ENCODE results near the gene DYNLL2. TPM values are rescaled to one million over a fixed set of nuclear protein-coding genes. Genes with fewer than 3 reads are reported as not detected.
"Not testable (repeated sequence)": the region's sequence is repeated elsewhere in the genome, so short reads cannot be mapped to it uniquely, and the experiment has no call there.

Gene DYNLL2
- total RNA-seq, 1 donor from 2014 or later, result 46.8 TPM

- Histone ChIP-seq H3K4me1 (no peaks in the 10 kb centered on the region), H3K4me3 (no peak overlapping the region), H3K27me3 (no peaks in the 10 kb centered on the region), H3K79me2 (ENCODE audit: low read depth) (peaks cover 14% of the 10 kb centered on the region), H3K27ac (peak overlapping the region; percentile 21), H4K20me1 (ENCODE audit: low read depth) (peaks cover 42% of the 10 kb centered on the region), H3K9me3 (ENCODE audit: low read depth) (no peaks in the 10 kb centered on the region), H3F3A (ENCODE audit: low read depth) (peaks cover 49% of the 10 kb centered on the region), H3K4me2 (no peak overlapping the region), H3K36me3 (peaks cover under 1% of the 10 kb centered on the region), H2AFZ (replicated peaks) (no peak overlapping the region), H3K9ac (no peak overlapping the region)
- no peaks in the 10 kb centered on the region for H3K4me1 Mint-ChIP-seq
- H3K27me3 Mint-ChIP-seq (ENCODE audit: insufficient read depth, low read depth), result no peaks in the 10 kb centered on the region
- no peak for DNase-seq (ENCODE audit: low spot score)
- peak; percentile 27 for TF ChIP-seq CTCF (IDR thresholded peaks at IDR 0.05)
- no peak for TF ChIP-seq EZH2 (IDR thresholded peaks at IDR 0.05)
- peaks cover 26% of the 10 kb centered on the region for H3K36me3 Mint-ChIP-seq
- H3K27ac Mint-ChIP-seq, result no peak overlapping the region
- no peaks in the 10 kb centered on the region for H3K9me3 Mint-ChIP-seq
- H3K4me3 Mint-ChIP-seq, result no peak overlapping the region
Observed at GRCh38 chr17:58096892-58097291, 13.7 kb downstream of the DYNLL2 start.

- no peaks in the 10 kb centered on the region for H3K27me3 Mint-ChIP-seq (ENCODE audit: insufficient read depth, low read depth)
- no peak overlapping the region for H2AFZ ChIP-seq (replicated peaks)
- H4K20me1 ChIP-seq (ENCODE audit: low read depth), result peaks cover 35% of the 10 kb centered on the region
- no peak overlapping the region for H3K27ac ChIP-seq
- peaks cover 8% of the 10 kb centered on the region for H3K79me2 ChIP-seq (ENCODE audit: low read depth)
- H3K27me3 ChIP-seq, result no peaks in the 10 kb centered on the region
- no peak overlapping the region for H3K27ac Mint-ChIP-seq
- H3K9ac ChIP-seq, result no peak overlapping the region
- no peaks in the 10 kb centered on the region for H3K4me1 ChIP-seq
- no peak overlapping the region for H3K4me3 Mint-ChIP-seq
- no peaks in the 10 kb centered on the region for H3K9me3 Mint-ChIP-seq
- peaks cover 23% of the 10 kb centered on the region for H3K36me3 Mint-ChIP-seq
- TF ChIP-seq EZH2phosphoT487 (IDR thresholded peaks at IDR 0.05), result no peak
- TF ChIP-seq EZH2 (IDR thresholded peaks at IDR 0.05), result no peak
- TF ChIP-seq CTCF (IDR thresholded peaks at IDR 0.05), result no peak
- H3F3A ChIP-seq (ENCODE audit: low read depth), result peaks cover 43% of the 10 kb centered on the region
- no peaks in the 10 kb centered on the region for H3K36me3 ChIP-seq
- no peak for DNase-seq (ENCODE audit: low spot score)
- H3K4me3 ChIP-seq, result no peak overlapping the region
- H3K4me1 Mint-ChIP-seq, result no peaks in the 10 kb centered on the region
- H3K4me2 ChIP-seq, result no peak overlapping the region
- no peaks in the 10 kb centered on the region for H3K9me3 ChIP-seq (ENCODE audit: low read depth)
Observed at GRCh38 chr17:58097384-58098088, 14.3 kb downstream of the DYNLL2 start.

- Histone ChIP-seq H3K79me2 (ENCODE audit: low read depth) (no peaks in the 10 kb centered on the region), H3K27me3 (no peaks in the 10 kb centered on the region), H3K4me3 (no peak overlapping the region), H3K36me3 (no peaks in the 10 kb centered on the region), H3K4me2 (no peak overlapping the region), H3F3A (ENCODE audit: low read depth) (peaks cover 23% of the 10 kb centered on the region), H3K9ac (no peak overlapping the region), H4K20me1 (ENCODE audit: low read depth) (peaks cover 5% of the 10 kb centered on the region), H2AFZ (replicated peaks) (no peak overlapping the region), H3K4me1 (no peaks in the 10 kb centered on the region), H3K9me3 (ENCODE audit: low read depth) (no peaks in the 10 kb centered on the region), H3K27ac (no peak overlapping the region)
- Mint-ChIP-seq H3K4me1 (no peaks in the 10 kb centered on the region), H3K9me3 (no peaks in the 10 kb centered on the region), H3K27ac (no peak overlapping the region), H3K36me3 (peaks cover 8% of the 10 kb centered on the region), H3K4me3 (no peak overlapping the region), H3K27me3 (ENCODE audit: insufficient read depth, low read depth) (no peaks in the 10 kb centered on the region)
- DNase-seq (ENCODE audit: low spot score), result no peak
- no peak for TF ChIP-seq EZH2phosphoT487 (IDR thresholded peaks at IDR 0.05)
- TF ChIP-seq EZH2 (IDR thresholded peaks at IDR 0.05), result no peak
- TF ChIP-seq CTCF (IDR thresholded peaks at IDR 0.05), result no peak
Observed at GRCh38 chr17:58100506-58100905, 17.3 kb downstream of the DYNLL2 start.

- H3K9ac ChIP-seq; H3K27ac Mint-ChIP-seq; H2AFZ ChIP-seq (replicated peaks); H3K36me3 ChIP-seq; H3K27ac ChIP-seq; H3K4me1 Mint-ChIP-seq; DNase-seq (ENCODE audit: low spot score); H3K4me1 ChIP-seq; H3K27me3 Mint-ChIP-seq (ENCODE audit: insufficient read depth, low read depth); H3K79me2 ChIP-seq (ENCODE audit: low read depth); H3K4me3 Mint-ChIP-seq; H3K27me3 ChIP-seq; H3K36me3 Mint-ChIP-seq; H3K4me3 ChIP-seq; H3K9me3 ChIP-seq (ENCODE audit: low read depth); H3K4me2 ChIP-seq; H3K9me3 Mint-ChIP-seq; H4K20me1 ChIP-seq (ENCODE audit: low read depth): not testable (repeated sequence)
- H3F3A ChIP-seq (ENCODE audit: low read depth), result peaks cover 10% of the 10 kb centered on the region
Observed at GRCh38 chr17:58101898-58102297, 18.7 kb downstream of the DYNLL2 start.
